GM23338 (cell line): ENCODE measurements around the gene POLQ. TPM values are rescaled to one million over a fixed set of nuclear protein-coding genes. Genes with fewer than 3 reads are reported as not detected.

Experiments
- ATAC-seq: fragments of 200-7000 bp; cut with Tn5 transposase; 3 replicates; pipeline ENCODE4 v1.9.1; 2020
- DNase-seq: peaks from one replicate; pipeline ENCODE4 v3.0.0-alpha.2; 2015; ENCODE audit warnings: low spot score
- H2AFZ ChIP-seq: fragments of 200-600 bp; sonication (generic); 2 replicates; pipeline ENCODE4 v1.8.0; 2016; ENCODE audit warnings: antibody characterized with exemption, mild to moderate bottlenecking, moderate library complexity
- H3F3A ChIP-seq: fragments of 200-600 bp; sonication (generic); replicated peaks from 2 replicates; pipeline ENCODE4 v1.8.0; 2017; ENCODE audit warnings: antibody characterized with exemption, mixed run types, low read depth
- H3K27ac ChIP-seq: fragments of 200-600 bp; sonication (generic); 2 replicates; pipeline ENCODE4 v1.6.1; 2016; ENCODE audit warnings: low read depth
- H3K27me3 ChIP-seq: fragments of 200-600 bp; sonication (generic); 2 replicates; pipeline ENCODE4 v1.8.0; 2016; ENCODE audit warnings: mild to moderate bottlenecking, mixed run types, moderate library complexity; ENCODE audit not compliant: insufficient read depth
- H3K36me3 ChIP-seq: fragments of 200-600 bp; sonication (generic); 2 replicates; pipeline ENCODE4 v1.8.0; 2016; ENCODE audit warnings: mild to moderate bottlenecking; ENCODE audit not compliant: insufficient read depth
- H3K4me1 ChIP-seq: fragments of 200-600 bp; sonication (generic); 2 replicates; pipeline ENCODE4 v1.8.0; 2016; ENCODE audit warnings: mild to moderate bottlenecking, moderate library complexity; ENCODE audit not compliant: insufficient read depth
- H3K4me2 ChIP-seq: fragments of 200-600 bp; sonication (generic); 2 replicates; pipeline ENCODE4 v1.7.1; 2017; ENCODE audit warnings: mixed run types
- H3K4me3 ChIP-seq: fragments of 200-600 bp; sonication (generic); 2 replicates; pipeline ENCODE4 v1.6.1; 2016; ENCODE audit warnings: mixed run types
- H3K79me2 ChIP-seq: fragments of 200-600 bp; sonication (generic); replicated peaks from 2 replicates; pipeline ENCODE4 v1.8.0; 2017; ENCODE audit warnings: mild to moderate bottlenecking; ENCODE audit not compliant: insufficient read depth
- H3K9me2 ChIP-seq: fragments of 200-600 bp; sonication (generic); 2 replicates; pipeline ENCODE4 v1.8.0; 2017; ENCODE audit not compliant: insufficient read depth
- H4K20me1 ChIP-seq: fragments of 200-600 bp; sonication (generic); replicated peaks from 2 replicates; pipeline ENCODE4 v1.8.0; 2017; ENCODE audit warnings: mild to moderate bottlenecking; ENCODE audit not compliant: insufficient read depth
- H3K27ac Mint-ChIP-seq: 2 replicates; pipeline ENCODE4 v1.8.0; 2020; ENCODE audit warnings: inconsistent platforms, mild to moderate bottlenecking, moderate library complexity, mixed read lengths
- H3K27me3 Mint-ChIP-seq: 3 replicates; pipeline ENCODE4 v1.8.0; 2022; ENCODE audit warnings: low read depth, mild to moderate bottlenecking, moderate library complexity, mixed read lengths, inconsistent platforms; ENCODE audit not compliant: insufficient read depth, poor library complexity
- H3K36me3 Mint-ChIP-seq: 3 replicates; pipeline ENCODE4 v1.8.0; 2021; ENCODE audit warnings: low read depth, mild to moderate bottlenecking, inconsistent platforms, moderate library complexity, mixed read lengths
- H3K4me1 Mint-ChIP-seq: 3 replicates; pipeline ENCODE4 v1.8.0; 2020; ENCODE audit warnings: mild to moderate bottlenecking, inconsistent platforms, mixed read lengths
- H3K4me3 Mint-ChIP-seq: 3 replicates; pipeline ENCODE4 v1.8.0; 2021; ENCODE audit warnings: moderate library complexity, mild to moderate bottlenecking, inconsistent platforms, mixed read lengths
- H3K9me3 Mint-ChIP-seq: 3 replicates; pipeline ENCODE4 v1.8.0; 2020; ENCODE audit warnings: moderate library complexity, mild to moderate bottlenecking, inconsistent platforms, mixed read lengths
- CREB1 ChIP-seq: fragments of 250-450 bp; sonication (Bioruptor Pico); IDR thresholded peaks from 2 replicates; pipeline ENCODE4 v1.5.0; 2020; ENCODE audit warnings: low read depth, mild to moderate bottlenecking, moderate library complexity
- JUNB ChIP-seq: IDR thresholded peaks from one replicate; pipeline ENCODE4 v1.6.1; 2016; ENCODE audit warnings: antibody characterized with exemption; ENCODE audit not compliant: unreplicated experiment
- NANOG ChIP-seq: IDR thresholded peaks from 2 replicates; pipeline ENCODE4 v1.6.1; 2016; ENCODE audit warnings: antibody characterized with exemption, borderline replicate concordance
- POLR2AphosphoS5 ChIP-seq: IDR thresholded peaks from 2 replicates; pipeline ENCODE4 v1.6.1; 2016; ENCODE audit warnings: antibody characterized with exemption, low read depth
- STAT1 ChIP-seq: IDR thresholded peaks from one replicate; pipeline ENCODE4 v1.6.1; 2016; ENCODE audit warnings: antibody characterized with exemption; ENCODE audit not compliant: unreplicated experiment
- ZNF114 ChIP-seq: fragments of 250-450 bp; sonication (Bioruptor Pico); IDR thresholded peaks from 2 replicates; pipeline ENCODE4 v1.5.0; 2020; ENCODE audit warnings: mild to moderate bottlenecking, moderate library complexity
- polyA plus RNA-seq: library from polyadenylated mRNA; unstranded; fragments of >200 nt; fragmentation: Nextera tagmentation; extraction: Ambion mirVana; gene quantifications from 2 replicates; pipeline ENCODE4 v1.2.1, GENCODE V29; 2016
- total RNA-seq: library from RNA; depleted of rRNA; stranded (reverse); fragments of >200 nt; shearing (Covaris generic); gene quantifications from 2 replicates; pipeline ENCODE4 v1.2.3, GENCODE V29; 2014
- TF ChIP-seq, protein P1 (sequence below): IDR thresholded peaks from 2 replicates; pipeline ENCODE4 v1.6.1; 2016; ENCODE audit warnings: antibody characterized with exemption
- TF ChIP-seq, protein P2 (sequence below): fragments of 250-450 bp; sonication (Bioruptor Pico); IDR thresholded peaks from 2 replicates; pipeline ENCODE4 v1.5.0; 2020; ENCODE audit warnings: mild to moderate bottlenecking, moderate library complexity

POLQ gene
- total and polyA plus RNA-seq, 2 experiments from 2014 or later, result 6.9 to 20.6 TPM

DNA sequence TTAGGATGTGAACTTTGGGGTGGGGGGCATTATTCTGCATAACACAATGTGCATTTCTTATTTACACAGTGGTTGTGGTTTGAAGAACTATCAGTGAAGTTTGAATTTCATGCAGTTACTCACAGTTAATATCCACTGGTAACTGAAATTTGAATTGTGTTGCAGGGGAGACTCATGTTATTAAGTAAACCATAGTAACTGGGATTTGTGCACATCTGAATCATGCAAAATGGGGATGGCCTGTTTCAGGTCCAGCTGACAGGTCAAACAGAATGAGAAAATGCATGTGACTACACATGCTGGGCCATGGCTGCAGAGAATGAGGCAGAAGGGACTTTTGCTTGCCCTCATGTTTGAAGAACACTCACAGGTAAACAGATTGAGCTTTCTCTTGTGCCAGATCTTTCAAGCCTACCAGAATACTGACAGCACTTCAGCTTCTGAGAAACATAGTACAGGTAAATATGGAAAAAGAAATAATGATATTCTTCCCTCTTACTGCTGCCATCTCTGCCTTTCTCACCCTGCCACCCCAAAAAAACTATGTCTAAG lies 115.0 kb downstream of the POLQ start (continued):
- TF ChIP-seq, protein P1, sequence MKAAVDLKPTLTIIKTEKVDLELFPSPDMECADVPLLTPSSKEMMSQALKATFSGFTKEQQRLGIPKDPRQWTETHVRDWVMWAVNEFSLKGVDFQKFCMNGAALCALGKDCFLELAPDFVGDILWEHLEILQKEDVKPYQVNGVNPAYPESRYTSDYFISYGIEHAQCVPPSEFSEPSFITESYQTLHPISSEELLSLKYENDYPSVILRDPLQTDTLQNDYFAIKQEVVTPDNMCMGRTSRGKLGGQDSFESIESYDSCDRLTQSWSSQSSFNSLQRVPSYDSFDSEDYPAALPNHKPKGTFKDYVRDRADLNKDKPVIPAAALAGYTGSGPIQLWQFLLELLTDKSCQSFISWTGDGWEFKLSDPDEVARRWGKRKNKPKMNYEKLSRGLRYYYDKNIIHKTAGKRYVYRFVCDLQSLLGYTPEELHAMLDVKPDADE, result no peak
- TF ChIP-seq JUNB, result no peak
- TF ChIP-seq STAT1, result no peak
- no peak for TF ChIP-seq NANOG
- TF ChIP-seq CREB1 (CRISPR knock-in tag), result no peak
- TF ChIP-seq, protein P2, sequence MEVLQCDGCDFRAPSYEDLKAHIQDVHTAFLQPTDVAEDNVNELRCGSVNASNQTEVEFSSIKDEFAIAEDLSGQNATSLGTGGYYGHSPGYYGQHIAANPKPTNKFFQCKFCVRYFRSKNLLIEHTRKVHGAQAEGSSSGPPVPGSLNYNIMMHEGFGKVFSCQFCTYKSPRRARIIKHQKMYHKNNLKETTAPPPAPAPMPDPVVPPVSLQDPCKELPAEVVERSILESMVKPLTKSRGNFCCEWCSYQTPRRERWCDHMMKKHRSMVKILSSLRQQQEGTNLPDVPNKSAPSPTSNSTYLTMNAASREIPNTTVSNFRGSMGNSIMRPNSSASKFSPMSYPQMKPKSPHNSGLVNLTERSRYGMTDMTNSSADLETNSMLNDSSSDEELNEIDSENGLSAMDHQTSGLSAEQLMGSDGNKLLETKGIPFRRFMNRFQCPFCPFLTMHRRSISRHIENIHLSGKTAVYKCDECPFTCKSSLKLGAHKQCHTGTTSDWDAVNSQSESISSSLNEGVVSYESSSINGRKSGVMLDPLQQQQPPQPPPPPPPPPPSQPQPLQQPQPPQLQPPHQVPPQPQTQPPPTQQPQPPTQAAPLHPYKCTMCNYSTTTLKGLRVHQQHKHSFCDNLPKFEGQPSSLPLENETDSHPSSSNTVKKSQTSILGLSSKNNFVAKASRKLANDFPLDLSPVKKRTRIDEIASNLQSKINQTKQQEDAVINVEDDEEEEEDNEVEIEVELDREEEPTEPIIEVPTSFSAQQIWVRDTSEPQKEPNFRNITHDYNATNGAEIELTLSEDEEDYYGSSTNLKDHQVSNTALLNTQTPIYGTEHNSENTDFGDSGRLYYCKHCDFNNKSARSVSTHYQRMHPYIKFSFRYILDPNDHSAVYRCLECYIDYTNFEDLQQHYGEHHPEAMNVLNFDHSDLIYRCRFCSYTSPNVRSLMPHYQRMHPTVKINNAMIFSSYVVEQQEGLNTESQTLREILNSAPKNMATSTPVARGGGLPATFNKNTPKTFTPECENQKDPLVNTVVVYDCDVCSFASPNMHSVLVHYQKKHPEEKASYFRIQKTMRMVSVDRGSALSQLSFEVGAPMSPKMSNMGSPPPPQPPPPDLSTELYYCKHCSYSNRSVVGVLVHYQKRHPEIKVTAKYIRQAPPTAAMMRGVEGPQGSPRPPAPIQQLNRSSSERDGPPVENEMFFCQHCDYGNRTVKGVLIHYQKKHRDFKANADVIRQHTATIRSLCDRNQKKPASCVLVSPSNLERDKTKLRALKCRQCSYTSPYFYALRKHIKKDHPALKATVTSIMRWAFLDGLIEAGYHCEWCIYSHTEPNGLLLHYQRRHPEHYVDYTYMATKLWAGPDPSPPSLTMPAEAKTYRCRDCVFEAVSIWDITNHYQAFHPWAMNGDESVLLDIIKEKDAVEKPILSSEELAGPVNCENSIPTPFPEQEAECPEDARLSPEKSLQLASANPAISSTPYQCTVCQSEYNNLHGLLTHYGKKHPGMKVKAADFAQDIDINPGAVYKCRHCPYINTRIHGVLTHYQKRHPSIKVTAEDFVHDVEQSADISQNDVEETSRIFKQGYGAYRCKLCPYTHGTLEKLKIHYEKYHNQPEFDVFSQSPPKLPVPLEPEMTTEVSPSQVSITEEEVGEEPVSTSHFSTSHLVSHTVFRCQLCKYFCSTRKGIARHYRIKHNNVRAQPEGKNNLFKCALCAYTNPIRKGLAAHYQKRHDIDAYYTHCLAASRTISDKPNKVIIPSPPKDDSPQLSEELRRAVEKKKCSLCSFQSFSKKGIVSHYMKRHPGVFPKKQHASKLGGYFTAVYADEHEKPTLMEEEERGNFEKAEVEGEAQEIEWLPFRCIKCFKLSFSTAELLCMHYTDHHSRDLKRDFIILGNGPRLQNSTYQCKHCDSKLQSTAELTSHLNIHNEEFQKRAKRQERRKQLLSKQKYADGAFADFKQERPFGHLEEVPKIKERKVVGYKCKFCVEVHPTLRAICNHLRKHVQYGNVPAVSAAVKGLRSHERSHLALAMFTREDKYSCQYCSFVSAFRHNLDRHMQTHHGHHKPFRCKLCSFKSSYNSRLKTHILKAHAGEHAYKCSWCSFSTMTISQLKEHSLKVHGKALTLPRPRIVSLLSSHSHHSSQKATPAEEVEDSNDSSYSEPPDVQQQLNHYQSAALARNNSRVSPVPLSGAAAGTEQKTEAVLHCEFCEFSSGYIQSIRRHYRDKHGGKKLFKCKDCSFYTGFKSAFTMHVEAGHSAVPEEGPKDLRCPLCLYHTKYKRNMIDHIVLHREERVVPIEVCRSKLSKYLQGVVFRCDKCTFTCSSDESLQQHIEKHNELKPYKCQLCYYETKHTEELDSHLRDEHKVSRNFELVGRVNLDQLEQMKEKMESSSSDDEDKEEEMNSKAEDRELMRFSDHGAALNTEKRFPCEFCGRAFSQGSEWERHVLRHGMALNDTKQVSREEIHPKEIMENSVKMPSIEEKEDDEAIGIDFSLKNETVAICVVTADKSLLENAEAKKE (CRISPR knock-in tag), result no peak

DNA sequence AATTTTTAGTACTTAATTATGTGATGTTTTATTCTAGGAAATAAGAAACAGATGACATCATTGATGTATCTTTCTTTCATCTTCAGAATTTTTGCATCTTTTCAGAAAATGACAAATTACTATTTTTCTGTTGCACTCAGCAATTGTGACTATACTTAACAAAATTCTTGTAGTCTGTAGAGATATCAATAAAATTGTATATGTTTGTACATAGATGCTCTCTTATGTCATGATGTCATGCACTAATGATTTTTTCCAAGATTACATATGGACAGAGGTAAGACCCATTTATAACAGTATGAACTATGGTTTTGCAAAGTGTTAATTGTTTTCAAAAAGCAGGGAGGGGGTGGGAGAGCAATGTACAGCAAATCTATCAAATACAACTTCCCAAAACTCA lies 121.2 kb downstream of the POLQ start:
- Mint-ChIP-seq H3K36me3 (peaks cover 11% of the 10 kb centered on the region; the same call in 2 of the 3 replicates), H3K27ac (no peak overlapping the region), H3K4me1 (peaks cover 2% of the 10 kb centered on the region; the same call in 1 of the 3 replicates), H3K27me3 (no peaks in the 10 kb centered on the region), H3K9me3 (no peaks in the 10 kb centered on the region), H3K4me3 (no peak overlapping the region)
- Histone ChIP-seq H3K79me2 (no peaks in the 10 kb centered on the region), H3K27me3 (no peaks in the 10 kb centered on the region), H3F3A (no peaks in the 10 kb centered on the region), H3K9me2 (no peaks in the 10 kb centered on the region), H3K4me2 (no peak overlapping the region), H2AFZ (no peak overlapping the region), H3K27ac (no peak overlapping the region), H3K4me3 (no peak overlapping the region), H3K4me1 (no peaks in the 10 kb centered on the region), H3K36me3 (no peaks in the 10 kb centered on the region; the same call in 1 of the 2 replicates), H4K20me1 (no peaks in the 10 kb centered on the region)
- DNase-seq (no peak), ATAC-seq (no peak)
- TF ChIP-seq, protein P2 (CRISPR knock-in tag), result no peak
- TF ChIP-seq ZNF114 (CRISPR knock-in tag), result no peak
- TF ChIP-seq POLR2AphosphoS5, result no peak
- no peak for TF ChIP-seq STAT1
